OCI-LY7 (cell line): ENCODE results near the gene SETD7.

Experiments
- CTCF ChIP-seq: fragments of 200-600 bp; sonication (generic); conservative IDR thresholded peaks from 2 replicates; pipeline ENCODE4 v1.5.1; 2014; ENCODE audit warnings: mild to moderate bottlenecking, antibody characterized with exemption, low read length, moderate library complexity, mixed read lengths
- EZH2phosphoT487 ChIP-seq: fragments of 200-600 bp; sonication (generic); IDR thresholded peaks from 2 replicates; pipeline ENCODE4 v1.6.1; 2018; ENCODE audit warnings: low read depth, borderline replicate concordance, mild to moderate bottlenecking, mixed run types, antibody characterized with exemption, low read length, moderate library complexity, mixed read lengths

- TF ChIP-seq CTCF: peak; percentile 49
- TF ChIP-seq EZH2phosphoT487: no peak
Observed at GRCh38 chr4:139582044-139582443, 26.0 kb upstream of the SETD7 start.
